Measurements from ENCODE around the gene NRXN2. TPM values are rescaled to one million over a fixed set of nuclear protein-coding genes. Genes with fewer than 3 reads are reported as not detected.

Gene NRXN2
- total RNA-seq, 2 donors from 2014 or later: 0.85 to 1.4 TPM

DNA sequence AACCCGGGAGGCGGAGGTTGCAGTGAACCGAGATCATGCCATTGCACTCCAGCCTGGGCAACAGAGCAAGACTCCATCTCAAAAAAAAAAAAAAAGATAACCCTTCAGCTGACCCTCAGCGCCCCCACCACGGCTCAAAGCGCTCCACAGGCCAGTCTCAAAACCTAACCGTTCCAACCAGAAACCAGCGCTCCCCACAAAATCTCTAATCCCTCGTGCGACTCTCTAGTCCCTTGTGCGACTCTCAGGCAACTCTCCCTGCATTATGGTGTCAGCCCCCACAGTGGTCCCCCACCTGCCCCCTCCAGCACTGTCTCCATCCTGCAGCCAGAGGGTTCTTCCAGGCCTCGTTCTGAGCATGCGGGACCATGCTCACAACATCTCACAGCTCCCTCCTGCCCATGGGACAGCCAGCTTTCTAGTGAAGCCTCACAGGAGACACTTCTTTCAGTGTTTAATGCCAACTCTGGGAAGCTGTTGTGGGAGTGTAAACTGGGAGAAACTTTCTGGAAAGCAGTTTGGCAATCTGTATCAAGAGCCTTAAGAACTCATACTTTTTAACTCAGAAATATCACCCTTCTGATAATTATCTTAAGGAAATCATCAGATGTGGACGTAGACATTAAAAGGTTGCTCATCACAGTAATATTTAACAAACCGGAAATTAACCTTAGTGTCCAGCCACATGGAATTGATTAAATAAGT, 25.1 kb upstream of the NRXN2 start:
- TF ChIP-seq, protein P1, sequence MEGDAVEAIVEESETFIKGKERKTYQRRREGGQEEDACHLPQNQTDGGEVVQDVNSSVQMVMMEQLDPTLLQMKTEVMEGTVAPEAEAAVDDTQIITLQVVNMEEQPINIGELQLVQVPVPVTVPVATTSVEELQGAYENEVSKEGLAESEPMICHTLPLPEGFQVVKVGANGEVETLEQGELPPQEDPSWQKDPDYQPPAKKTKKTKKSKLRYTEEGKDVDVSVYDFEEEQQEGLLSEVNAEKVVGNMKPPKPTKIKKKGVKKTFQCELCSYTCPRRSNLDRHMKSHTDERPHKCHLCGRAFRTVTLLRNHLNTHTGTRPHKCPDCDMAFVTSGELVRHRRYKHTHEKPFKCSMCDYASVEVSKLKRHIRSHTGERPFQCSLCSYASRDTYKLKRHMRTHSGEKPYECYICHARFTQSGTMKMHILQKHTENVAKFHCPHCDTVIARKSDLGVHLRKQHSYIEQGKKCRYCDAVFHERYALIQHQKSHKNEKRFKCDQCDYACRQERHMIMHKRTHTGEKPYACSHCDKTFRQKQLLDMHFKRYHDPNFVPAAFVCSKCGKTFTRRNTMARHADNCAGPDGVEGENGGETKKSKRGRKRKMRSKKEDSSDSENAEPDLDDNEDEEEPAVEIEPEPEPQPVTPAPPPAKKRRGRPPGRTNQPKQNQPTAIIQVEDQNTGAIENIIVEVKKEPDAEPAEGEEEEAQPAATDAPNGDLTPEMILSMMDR (IDR thresholded peaks at IDR 0.05): no peak
- peaks cover 0 to 30% of the 10 kb centered on the region in 2 donors for H3K4me1 ChIP-seq
- DNase-seq (ENCODE audit: low spot score): no peak
- no peaks in the 10 kb centered on the region for H3K9me3 ChIP-seq
- H3K36me3 ChIP-seq: peaks cover 13% of the 10 kb centered on the region
- H3K27ac ChIP-seq: no peak overlapping the region
- H3K4me3 ChIP-seq: no peak overlapping the region
- H3K27me3 ChIP-seq: no peaks in the 10 kb centered on the region

DNA sequence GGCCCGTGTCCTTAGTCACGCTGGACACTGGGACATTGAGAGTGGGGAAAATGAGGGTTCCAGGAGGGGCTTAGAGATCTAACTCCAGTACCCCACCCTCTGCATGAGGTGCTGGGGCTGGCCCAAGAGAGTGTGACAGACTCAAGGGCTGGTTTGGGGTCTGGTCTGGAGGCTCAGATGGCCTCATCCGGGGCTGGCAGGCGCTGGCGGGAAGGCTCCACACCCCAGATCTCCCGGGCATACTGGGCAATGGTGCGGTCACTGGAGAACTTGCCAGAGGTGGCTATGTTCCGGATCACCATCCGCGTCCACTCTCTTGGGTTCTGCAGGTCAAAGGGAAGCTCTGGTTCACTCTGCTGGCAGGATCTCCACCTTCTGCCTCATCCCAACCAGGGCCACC, 23.5 kb upstream of the NRXN2 start:
- peaks cover 3% of the 10 kb centered on the region for H3K36me3 ChIP-seq
- DNase-seq (ENCODE audit: low spot score): no peak
- peak overlapping the region; percentile 93 to 94 for H3K27ac ChIP-seq
- no peaks in the 10 kb centered on the region for H3K27me3 ChIP-seq
- no peaks in the 10 kb centered on the region for H3K9me3 ChIP-seq
- H3K4me3 ChIP-seq: no peak overlapping the region
- TF ChIP-seq, protein P1 (IDR thresholded peaks at IDR 0.05): no peak
- H3K4me1 ChIP-seq: peaks cover 0 to 45% of the 10 kb centered on the region in 2 donors

DNA sequence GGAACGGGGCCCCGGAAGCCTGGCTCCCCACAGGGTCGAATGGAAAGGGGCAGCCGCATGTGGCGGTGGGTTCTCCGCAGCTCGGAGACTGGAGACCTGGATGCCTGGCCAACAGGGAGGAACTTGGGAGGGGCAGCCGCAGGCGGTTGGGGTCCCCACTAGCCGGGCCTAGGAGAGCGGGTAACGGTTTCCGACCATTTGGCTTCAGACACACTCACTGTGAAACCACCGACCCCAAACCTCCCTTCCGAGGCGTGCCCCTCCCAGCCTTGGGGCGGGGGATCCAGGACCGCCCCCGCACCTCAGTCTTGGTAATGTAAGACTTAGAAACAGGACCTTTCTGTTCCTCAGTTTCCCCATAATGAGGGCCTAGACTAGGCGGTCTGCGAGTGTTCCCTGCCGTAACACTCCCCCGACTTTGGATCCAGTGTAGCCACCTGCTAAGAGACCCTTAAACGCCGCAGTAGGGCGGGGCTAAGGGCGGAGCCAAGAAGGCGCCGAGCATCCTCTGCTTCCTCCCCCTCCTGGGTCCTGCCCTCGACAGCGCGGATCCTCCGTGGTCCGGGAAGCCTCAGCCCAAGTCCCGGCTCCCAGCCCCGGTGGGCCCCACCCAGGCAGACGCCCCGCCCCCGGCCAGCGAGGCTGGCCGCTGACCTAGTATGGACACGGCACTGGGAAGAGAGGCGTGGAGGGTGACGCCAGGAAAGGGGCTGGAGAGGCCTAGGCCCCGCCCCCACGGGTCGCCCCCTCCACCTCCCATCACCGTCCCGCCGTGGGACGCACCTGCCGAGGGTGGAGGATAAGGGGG, 22.7 kb upstream of the NRXN2 start:
- Histone ChIP-seq H3K9me3 (no peaks in the 10 kb centered on the region), H3K27ac (peak overlapping the region; percentile 93 to 94), H3K4me3 (peak overlapping the region; percentile 54 to 69), H3K4me1 (peaks cover 0 to 45% of the 10 kb centered on the region in 2 donors), H3K27me3 (no peaks in the 10 kb centered on the region), H3K36me3 (no peaks in the 10 kb centered on the region)
- DNase-seq (ENCODE audit: low spot score): peak; percentile 92
- TF ChIP-seq, protein P1 (IDR thresholded peaks at IDR 0.05): no peak

DNA sequence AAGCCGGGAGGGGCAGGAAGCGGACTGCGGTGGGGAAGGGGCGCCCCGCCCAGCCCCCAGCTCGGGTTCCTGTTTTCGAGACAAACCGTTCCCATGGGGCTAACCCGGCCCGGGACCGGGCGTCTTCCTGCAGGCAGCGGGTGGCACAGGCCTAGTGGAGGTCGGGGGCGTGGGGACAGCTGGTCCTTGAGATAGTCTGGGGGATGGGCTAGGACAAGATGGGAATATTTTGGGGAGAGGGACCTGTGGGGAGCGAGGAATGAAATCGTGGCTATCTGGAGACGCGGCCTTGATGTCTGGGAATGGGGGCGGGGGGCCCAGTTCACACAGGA, 22.2 kb upstream of the NRXN2 start:
- H3K27ac ChIP-seq: peak overlapping the region; percentile 93 to 94
- H3K9me3 ChIP-seq: no peaks in the 10 kb centered on the region
- DNase-seq (ENCODE audit: low spot score): peak; percentile 80
- TF ChIP-seq, protein P1 (IDR thresholded peaks at IDR 0.05): no peak
- peaks cover 0 to 45% of the 10 kb centered on the region in 2 donors for H3K4me1 ChIP-seq
- H3K4me3 ChIP-seq: peak overlapping the region; percentile 54 to 69
- H3K27me3 ChIP-seq: no peaks in the 10 kb centered on the region
- no peaks in the 10 kb centered on the region for H3K36me3 ChIP-seq

DNA sequence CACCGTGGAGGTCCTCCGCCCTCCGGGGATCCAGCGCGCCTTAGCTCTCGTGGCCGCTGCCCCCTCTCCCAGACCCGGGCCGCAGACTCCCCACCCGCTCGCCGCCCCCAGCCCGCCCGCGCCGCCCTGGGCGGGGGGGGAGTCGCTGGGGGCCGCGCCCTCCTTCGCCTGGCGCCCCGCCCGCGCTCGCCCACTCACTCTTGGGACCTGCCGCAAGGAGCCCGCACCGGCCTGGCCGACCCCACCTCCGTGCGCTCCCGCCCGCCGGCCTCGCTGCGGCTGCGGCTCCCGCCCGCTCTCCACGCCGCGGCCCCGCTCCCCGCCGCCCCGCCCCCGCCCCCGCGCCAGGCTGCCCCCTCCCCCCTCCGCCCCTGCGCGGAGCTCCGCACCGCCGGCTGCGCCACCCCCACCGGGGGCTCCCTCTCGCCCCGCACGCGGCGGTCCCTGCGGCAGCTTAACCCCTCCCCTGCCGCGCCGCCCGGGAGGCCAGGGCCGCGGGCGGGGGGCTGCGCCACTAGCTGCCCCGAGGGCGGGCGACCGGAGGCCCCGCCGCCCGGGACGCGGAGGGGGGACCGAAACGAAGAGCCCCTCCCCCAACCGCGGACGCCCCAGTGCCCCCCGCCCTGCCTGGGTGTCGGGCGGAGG, 21.7 kb upstream of the NRXN2 start:
- H3K27me3 ChIP-seq: no peaks in the 10 kb centered on the region
- no peak for DNase-seq (ENCODE audit: low spot score)
- H3K4me3 ChIP-seq: peak overlapping the region; percentile 54 to 69
- H3K27ac ChIP-seq: peak overlapping the region; percentile 93 to 94
- no peaks in the 10 kb centered on the region for H3K9me3 ChIP-seq
- H3K4me1 ChIP-seq: peaks cover 0 to 45% of the 10 kb centered on the region in 2 donors
- TF ChIP-seq, protein P1 (IDR thresholded peaks at IDR 0.05): no peak
- no peaks in the 10 kb centered on the region for H3K36me3 ChIP-seq

Measured in right atrium auricular region (tissue), 2 donors.